ENCODE data around the gene RBP5.

DNA sequence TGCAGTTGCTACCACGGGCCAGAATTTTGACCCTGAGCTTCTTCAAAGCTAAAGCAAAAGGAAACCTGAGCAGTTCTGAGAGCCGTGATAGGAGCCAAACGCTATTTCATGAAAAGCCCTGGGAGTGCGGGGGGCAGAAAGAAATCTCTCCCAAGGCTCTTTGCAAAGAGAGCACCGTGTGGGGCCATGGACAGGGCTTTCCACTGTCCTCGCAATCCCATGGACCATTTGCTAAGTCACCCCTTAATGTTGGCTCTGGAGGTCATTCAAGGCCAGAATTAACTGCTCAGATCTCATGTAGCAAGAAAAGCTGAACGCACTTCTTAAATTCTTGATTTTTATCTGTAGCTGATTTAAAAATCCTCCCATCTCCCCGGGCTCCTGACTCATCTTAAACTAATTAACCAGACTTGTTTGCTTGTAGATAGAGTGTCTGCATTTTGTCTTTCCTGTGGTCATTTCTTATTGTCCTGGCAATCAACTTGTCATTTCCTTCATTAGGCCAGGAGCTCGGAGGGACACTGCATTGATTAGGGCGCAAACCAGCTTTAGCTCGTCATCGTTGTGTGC lies 26.3 kb upstream of the RBP5 start:
- TF ChIP-seq CTCF (conservative IDR thresholded peaks at IDR 0.05; ENCODE audit: low read depth, low read length) (no peak), EZH2 (IDR thresholded peaks at IDR 0.05; ENCODE audit: low read length, unreplicated experiment) (no peak), EZH2phosphoT487 (IDR thresholded peaks at IDR 0.05; ENCODE audit: borderline replicate concordance, low read length) (no peak)
